BE2C (cell line): ENCODE data around the gene OBP2A.
"Not testable (repeated sequence)": the region's sequence is repeated elsewhere in the genome, so short reads cannot be mapped to it uniquely, and the experiment has no call there.

ENCODE experiments used
- DNase-seq: peaks from one replicate; pipeline ENCODE4 v3.0.0-alpha.2; 2020
- H3K27me3 ChIP-seq: fragments of 250-450 bp; sonication (Bioruptor Pico); 2 replicates; pipeline ENCODE4 v1.5.1; 2020; ENCODE audit warnings: mild to moderate bottlenecking
- H3K36me3 ChIP-seq: fragments of 250-450 bp; sonication (Bioruptor Pico); 2 replicates; pipeline ENCODE4 v1.5.1; 2020; ENCODE audit warnings: mild to moderate bottlenecking
- H3K4me1 ChIP-seq: fragments of 250-450 bp; sonication (Bioruptor Pico); 2 replicates; pipeline ENCODE4 v1.5.1; 2020
- H3K4me3 ChIP-seq: 2 replicates; pipeline ENCODE4 v1.5.1; 2011; ENCODE audit warnings: low read depth, low read length
- H3K9me3 ChIP-seq: fragments of 250-450 bp; sonication (Bioruptor Pico); 2 replicates; pipeline ENCODE4 v1.5.1; 2020
- TF ChIP-seq, protein P1 (sequence below): IDR thresholded peaks from 2 replicates; pipeline ENCODE4 v1.5.1; 2012; ENCODE audit warnings: mild to moderate bottlenecking, low read depth, low read length

OBP2A gene

DNA sequence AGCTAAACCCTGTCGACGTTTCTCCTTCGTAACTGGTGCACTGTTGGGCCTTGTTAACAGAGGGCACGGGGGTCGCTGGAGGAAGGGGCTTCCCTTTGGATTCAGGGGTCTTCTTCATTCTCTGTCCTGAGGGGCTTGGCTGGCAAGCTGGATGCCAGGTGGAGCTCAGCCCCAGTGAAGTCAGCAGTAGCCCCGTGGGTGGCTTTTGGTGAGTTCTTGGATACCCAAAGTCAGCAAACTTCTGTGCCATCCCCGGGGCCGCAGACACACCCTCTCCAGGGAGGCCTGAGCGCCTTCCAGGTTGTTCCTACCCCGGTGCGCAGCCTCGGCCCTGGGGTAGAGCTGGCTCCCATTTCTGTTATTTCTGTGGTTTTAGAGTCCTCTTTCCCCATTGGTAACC, 12.3 kb upstream of the OBP2A start:
- no peaks in the 10 kb centered on the region for H3K36me3 ChIP-seq
- DNase-seq = no peak
- H3K9me3 ChIP-seq = no peaks in the 10 kb centered on the region
- H3K4me3 ChIP-seq = no peak overlapping the region
- TF ChIP-seq, protein P1, sequence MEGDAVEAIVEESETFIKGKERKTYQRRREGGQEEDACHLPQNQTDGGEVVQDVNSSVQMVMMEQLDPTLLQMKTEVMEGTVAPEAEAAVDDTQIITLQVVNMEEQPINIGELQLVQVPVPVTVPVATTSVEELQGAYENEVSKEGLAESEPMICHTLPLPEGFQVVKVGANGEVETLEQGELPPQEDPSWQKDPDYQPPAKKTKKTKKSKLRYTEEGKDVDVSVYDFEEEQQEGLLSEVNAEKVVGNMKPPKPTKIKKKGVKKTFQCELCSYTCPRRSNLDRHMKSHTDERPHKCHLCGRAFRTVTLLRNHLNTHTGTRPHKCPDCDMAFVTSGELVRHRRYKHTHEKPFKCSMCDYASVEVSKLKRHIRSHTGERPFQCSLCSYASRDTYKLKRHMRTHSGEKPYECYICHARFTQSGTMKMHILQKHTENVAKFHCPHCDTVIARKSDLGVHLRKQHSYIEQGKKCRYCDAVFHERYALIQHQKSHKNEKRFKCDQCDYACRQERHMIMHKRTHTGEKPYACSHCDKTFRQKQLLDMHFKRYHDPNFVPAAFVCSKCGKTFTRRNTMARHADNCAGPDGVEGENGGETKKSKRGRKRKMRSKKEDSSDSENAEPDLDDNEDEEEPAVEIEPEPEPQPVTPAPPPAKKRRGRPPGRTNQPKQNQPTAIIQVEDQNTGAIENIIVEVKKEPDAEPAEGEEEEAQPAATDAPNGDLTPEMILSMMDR = no peak
- H3K27me3 ChIP-seq = no peaks in the 10 kb centered on the region
- H3K4me1 ChIP-seq = no peaks in the 10 kb centered on the region

GRCh38 chr9:135534192-135534711, 11.7 kb upstream of the OBP2A start:
- not testable (repeated sequence) for H3K36me3 ChIP-seq, H3K27me3 ChIP-seq, H3K4me3 ChIP-seq, H3K4me1 ChIP-seq, DNase-seq, H3K9me3 ChIP-seq

DNA sequence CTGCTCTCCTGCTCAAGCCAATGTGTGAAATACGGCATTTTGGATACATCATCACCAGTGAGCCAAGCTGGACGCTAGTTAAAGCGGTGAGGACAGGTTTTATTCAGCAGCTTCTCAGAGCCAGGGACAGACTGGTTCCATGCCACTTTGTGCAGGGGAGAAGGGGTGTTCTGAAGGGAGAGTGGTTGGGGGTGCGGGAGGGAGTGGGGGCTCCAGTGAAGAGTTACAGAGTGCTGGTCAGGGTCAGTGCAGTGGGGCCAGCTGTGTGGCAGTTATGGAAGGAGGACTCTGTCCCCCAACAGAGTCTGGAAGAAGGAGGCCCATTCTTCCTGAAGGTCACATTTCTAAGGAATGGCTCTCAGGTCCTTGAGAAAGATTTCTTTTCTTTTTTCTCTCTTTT, 11.1 kb upstream of the OBP2A start:
- not testable (repeated sequence) for DNase-seq, H3K27me3 ChIP-seq, H3K9me3 ChIP-seq, H3K36me3 ChIP-seq, H3K4me3 ChIP-seq, H3K4me1 ChIP-seq

DNA sequence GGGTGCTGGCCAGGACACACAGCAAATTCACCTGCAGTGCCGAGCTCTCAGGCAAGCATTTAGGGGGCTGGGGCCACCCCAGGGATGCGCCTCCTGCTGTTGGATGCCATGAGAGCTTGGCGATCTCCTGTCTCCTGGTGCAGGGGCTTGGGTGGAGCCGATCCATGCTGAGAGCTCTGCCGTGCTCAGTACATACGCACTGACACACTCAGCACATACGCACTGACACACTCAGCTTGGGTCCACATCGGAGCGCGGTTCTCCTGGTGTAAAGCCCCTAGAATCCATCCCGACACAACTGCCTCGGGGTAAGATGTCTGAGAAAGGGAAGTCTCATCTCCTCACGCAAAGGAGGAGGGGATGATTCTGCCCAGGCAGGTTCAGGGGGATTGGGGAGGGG, 10.3 kb upstream of the OBP2A start:
- H3K9me3 ChIP-seq, H3K27me3 ChIP-seq, H3K4me1 ChIP-seq, H3K4me3 ChIP-seq, H3K36me3 ChIP-seq, DNase-seq: not testable (repeated sequence)

- TF ChIP-seq, protein P1 = no peak
- DNase-seq = no peak
- H3K4me1 ChIP-seq = no peaks in the 10 kb centered on the region
- H3K36me3 ChIP-seq = no peaks in the 10 kb centered on the region
- H3K9me3 ChIP-seq = no peaks in the 10 kb centered on the region
- no peak overlapping the region for H3K4me3 ChIP-seq
- no peaks in the 10 kb centered on the region for H3K27me3 ChIP-seq
These were observed 9.7 kb upstream of the OBP2A start for GRCh38 chr9:135536216-135536615.

DNA sequence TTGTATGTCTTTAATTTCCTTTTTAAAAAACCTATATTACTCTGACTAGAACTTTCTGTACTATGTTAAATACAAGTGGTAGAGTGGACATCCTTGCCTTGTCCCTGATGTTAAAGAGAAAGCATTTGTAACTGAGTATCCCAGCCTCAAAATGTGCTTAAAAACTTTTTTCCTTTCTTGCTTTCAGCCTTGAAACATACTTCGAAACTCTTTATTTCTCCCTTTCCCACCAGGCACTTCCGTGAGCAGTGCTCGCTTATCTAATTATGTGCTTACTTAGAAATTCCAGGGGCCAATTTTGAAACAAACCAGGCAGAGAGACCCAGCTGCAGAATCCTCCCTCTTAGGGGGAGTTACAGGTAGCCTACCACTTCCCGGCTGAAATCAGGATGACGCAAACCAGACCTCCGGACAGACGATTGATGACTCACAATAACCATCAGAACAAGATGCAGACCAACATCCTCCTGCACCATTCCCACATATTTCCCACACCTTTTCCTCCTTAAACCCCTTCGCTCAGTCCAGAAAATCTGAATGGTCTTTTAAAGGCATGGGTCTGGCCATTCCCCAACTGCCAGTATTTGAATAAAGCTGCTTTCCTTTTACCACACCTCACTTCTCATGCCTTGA, 2.5 kb upstream of the OBP2A start:
- H3K9me3 ChIP-seq, H3K4me1 ChIP-seq, H3K27me3 ChIP-seq, H3K36me3 ChIP-seq: not testable (repeated sequence)
- 0 out of 2 replicates have a peak overlapping the region, but pooled peaks have one; percentile 0 for H3K4me3 ChIP-seq
- peak; percentile 70 for DNase-seq

DNA sequence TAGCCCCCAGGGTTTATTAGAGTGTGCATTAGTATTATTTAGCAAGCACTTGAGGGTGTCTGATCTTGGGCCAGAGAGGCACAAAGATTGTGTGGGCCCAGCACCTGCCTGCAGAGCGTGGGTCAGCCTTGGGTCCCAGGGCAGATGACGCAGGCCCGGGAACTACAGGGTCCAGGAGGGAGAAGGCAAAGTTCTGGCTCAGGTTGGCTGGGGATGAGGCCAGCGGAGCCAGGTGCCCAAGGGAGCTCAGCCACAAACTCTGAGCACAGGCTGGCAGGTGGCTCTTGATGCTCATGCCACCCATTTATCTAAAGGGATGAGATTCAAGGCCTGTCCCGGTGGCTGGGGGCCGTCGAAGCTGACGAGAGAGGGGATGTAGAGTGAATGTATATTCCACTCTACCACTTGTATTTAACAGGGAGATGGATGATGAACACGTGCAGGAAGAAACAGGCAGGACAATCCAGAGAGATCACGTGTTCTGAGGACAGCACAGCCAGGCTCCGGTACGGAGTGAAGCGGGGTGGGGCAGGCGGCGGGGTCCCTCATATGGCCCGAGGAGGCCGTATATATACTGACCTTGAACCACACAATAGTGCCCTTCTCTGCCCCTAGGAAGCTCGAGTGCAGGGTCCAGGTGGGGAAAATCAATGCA, 818 bp upstream of the OBP2A start:
- DNase-seq = no peak
- Histone ChIP-seq H3K36me3 (no peaks in the 10 kb centered on the region), H3K4me1 (peaks cover 5% of the 10 kb centered on the region), H3K9me3 (no peaks in the 10 kb centered on the region), H3K27me3 (no peaks in the 10 kb centered on the region), H3K4me3 (no peak overlapping the region)
- TF ChIP-seq, protein P1 = no peak

- H3K4me3 ChIP-seq, H3K36me3 ChIP-seq, DNase-seq, H3K9me3 ChIP-seq, H3K4me1 ChIP-seq, H3K27me3 ChIP-seq: not testable (repeated sequence)
These were observed 1.1 kb downstream of the OBP2A start for GRCh38 chr9:135546792-135547617.
